Left cardiac atrium (tissue), 4 donors: ENCODE data around the gene BET1. TPM values are rescaled to one million over a fixed set of nuclear protein-coding genes. Genes with fewer than 3 reads are reported as not detected.
"Not testable (repeated sequence)": the region's sequence is repeated elsewhere in the genome, so short reads cannot be mapped to it uniquely, and the experiment has no call there.

Experiments
- ATAC-seq, 2 donors: fragments of 200-7000 bp; cut with Tn5 transposase; one replicate each; pipeline ENCODE4 v1.9.1; 2020; ENCODE audit warnings: mild to moderate bottlenecking in 2 of 2, moderate library complexity in 2 of 2
- DNase-seq: peaks from one replicate; pipeline ENCODE4 v3.0.0-alpha.2; 2020
- intact Hi-C, 2 donors: fragments of 100-400 bp; cut with DNase I; formaldehyde crosslinking; loops; one replicate each; pipeline versions ENCODE4 v1.14.1 to v1.15.1; 2022 to 2023
- long read RNA-seq: library from polyadenylated mRNA; unstranded; transcript quantifications from one replicate; pipeline ENCODE4 v2.0.0, GENCODE V29; 2021
- total RNA-seq, 2 donors: library from RNA; stranded (reverse); fragmentation: NEBNext Ultra II Directional; extraction: Animal tissue kit (Norgen Biotek cat#: 25700); gene quantifications; one replicate each; pipeline ENCODE4 v1.2.1, GENCODE V29; 2021
- donor health status: DM: no; HTN: yes; CAD: no.
- donor health status: DM: no; HTN: yes; CAD: no; lungs with severe emphysema.
- donor health status: DM: yes; HTN: yes; CAD: no.
- donor health status: Dilated cardiomyopathy.

BET1 gene, protein sequence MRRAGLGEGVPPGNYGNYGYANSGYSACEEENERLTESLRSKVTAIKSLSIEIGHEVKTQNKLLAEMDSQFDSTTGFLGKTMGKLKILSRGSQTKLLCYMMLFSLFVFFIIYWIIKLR
- total RNA-seq, result 10 to 100 TPM; 17.0 to 17.1 TPM
- long read RNA-seq, transcript BET1-201 (4 exons, 1,504 nt), result major isoform, 10 of 10 reads
- long read RNA-seq, partial matches to known transcripts, result 0 of 10 reads
- long read RNA-seq, other reads (novel, unspliced or antisense), result 0 of 10 reads

DNA sequence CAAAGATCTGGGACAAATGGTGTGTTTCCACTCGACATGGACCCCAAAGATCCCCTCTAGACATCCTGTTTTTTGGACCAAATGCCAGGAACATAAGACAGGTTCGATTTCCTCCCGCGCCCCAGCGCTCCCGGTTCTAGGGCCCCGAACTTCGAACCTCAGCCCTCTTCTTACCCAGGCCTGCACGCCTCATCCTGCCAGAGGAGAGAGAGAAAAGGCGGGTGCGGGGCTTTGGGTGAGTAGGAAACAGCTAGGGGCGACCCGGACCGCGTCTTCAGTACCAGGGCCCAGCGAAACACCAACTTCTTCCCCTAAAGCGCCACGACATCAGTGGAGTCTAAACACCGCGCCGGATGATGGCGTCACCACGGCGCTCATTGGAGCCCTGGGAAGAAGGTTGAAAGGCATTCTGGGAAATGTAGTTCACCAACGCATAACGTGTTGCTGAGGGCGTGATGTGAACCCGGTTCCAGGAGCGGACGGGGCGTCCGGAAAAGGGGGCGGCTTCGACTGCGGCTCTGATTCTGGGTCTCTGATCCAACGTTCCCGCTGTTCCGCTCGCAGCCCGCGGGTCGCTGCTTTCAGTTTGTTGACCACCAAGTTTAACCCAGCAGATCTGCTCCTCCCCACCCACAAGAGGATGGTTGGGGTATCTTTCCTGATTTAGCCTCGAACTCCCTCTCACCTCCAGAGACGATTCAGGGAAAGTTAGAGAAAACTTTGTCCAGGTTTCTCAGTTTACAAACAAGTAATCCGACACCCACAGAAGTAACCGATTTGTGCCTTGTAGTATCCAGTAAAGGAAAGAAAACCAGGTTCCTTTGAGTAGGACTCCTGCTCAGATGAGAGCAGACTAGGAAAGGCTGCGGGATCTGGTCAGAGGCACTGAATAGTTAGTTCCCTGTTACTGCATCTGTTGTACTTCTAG, at the start of gene BET1:
TSS of gene BET1 (minus strand) at position 332 of the 928 bp plus-strand sequence. CDS start at position 193, 139 bp downstream.
- ATAC-seq (peak; percentile 100), DNase-seq (peak; percentile 97)
- intact Hi-C loops, result loop anchor here in 1 of 2 donors (5.0 to 10.0 kb wide), 3 partner anchors 77 to 271 kb away; no protein-coding TSS in a partner anchor

DNA sequence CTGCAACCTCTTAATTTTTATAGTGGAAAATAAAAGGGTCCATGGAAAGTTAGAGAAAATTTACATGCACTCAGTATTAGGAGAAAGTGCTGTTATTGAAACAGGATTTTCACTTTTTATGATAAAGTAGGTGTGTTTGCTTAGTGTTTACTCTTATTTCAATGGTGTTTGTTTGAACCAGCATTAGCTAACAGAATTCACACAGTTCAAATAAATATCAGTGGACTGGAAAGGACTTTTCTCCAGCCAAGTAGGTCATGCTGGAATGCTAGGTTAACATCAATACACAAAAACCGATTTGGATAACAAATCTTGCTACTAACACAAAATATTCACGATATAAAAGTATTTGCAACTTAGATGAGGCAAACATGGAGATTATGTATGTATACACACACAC, 49.4 kb upstream of the BET1 start:
- intact Hi-C loops, result no loop called here
- ATAC-seq, result no peak
- no peak for DNase-seq

DNA sequence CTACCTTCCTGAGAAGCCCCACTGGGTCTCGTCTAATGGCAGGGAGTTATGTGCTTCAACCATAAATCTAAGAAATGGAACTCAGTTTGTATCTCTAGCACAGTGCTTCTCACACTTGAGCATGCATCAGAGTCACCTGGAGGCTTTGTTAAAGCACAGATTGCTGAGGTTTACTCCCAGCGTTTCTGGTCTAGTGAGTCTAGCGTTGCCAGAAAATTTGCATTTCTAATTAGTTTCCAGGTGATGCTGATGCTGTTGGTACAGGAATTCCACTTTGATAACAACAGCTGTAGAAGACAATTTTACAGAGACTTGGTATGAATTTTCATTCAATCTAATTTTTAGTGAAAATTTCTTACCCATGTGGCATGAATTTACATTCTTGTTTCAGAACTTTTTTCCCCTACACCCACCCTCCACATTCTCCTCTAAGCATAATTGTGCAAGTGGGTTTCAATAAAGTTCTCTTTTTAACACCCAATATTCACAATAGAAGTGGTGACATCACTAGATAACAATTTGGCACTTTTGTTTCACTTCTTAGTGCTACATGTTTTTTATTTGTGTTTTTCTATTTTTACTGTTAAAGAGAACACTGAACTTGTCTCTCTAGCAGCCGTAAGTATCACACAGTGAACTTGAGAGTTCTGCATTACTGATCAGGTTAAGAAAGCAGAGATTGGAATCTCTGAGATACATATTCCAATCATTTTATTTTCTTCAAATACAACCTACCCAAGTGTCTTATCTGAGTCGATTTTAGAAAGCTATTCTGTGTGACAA, 48.4 kb upstream of the BET1 start:
- intact Hi-C loops, result no loop called here
- DNase-seq (no peak), ATAC-seq (no peak)

DNA sequence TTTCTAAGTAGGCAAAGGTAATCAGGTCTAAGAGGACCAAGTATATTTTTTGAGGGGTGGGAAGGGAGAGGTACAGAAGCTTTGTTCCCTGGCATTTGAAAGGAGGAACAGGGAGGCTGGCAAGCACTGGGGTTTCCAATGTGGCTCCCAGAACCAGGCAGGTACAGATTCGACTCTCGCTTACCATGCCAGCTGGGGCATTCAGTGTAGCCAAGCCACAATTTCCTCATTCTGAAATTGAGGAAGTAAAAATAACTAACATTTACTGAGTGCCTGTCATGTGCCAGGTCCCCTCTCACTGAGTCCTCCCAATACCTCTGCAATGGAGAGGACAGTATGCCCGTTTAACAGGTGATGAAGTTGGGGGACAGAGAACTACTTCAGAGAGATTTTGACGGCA, 45.9 kb upstream of the BET1 start:
- ATAC-seq, result peak in 1 of 2 donors; percentile 24
- no peak for DNase-seq
- intact Hi-C loops, result no loop called here

DNA sequence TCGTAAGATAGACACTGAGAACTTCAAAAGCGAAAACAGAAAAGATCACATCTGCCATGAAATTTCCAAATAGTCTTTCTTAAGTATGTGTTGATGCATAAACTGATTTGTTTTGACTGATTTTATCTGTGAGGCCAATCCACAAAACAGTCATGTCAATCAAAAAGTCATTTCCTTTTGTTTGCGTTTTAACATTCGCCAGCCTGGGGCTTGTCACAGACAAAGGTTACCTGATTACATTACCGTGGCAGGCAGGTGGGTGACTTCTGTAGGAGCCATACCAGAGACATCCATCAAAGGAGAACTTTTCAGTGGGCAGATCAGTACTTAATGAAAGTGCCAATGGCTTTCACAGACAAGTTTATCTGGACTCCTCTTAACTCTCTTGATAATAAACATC, 45.5 kb upstream of the BET1 start:
- no peak for DNase-seq
- intact Hi-C loops, result no loop called here
- ATAC-seq, result no peak

DNA sequence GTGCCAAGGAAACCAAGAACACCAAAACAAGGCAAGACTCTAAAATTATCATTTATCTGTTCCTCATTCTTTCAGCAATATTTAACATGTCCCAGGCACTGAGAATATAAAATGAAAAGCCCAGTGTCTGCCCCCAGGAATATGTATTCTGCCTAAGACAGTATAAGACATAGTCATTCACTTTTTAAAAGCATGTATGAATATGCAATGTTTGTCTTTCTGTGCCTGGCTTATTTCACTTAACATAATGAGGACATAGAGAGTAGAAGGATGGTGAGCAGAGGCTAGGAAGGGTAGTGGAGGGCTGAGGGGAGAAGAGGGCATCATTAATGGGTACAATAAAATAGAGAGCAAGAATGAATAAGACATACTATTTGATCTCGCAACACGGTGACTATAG, 44.6 kb upstream of the BET1 start:
- no peak for DNase-seq
- ATAC-seq, result no peak
- intact Hi-C loops, result no loop called here

DNA sequence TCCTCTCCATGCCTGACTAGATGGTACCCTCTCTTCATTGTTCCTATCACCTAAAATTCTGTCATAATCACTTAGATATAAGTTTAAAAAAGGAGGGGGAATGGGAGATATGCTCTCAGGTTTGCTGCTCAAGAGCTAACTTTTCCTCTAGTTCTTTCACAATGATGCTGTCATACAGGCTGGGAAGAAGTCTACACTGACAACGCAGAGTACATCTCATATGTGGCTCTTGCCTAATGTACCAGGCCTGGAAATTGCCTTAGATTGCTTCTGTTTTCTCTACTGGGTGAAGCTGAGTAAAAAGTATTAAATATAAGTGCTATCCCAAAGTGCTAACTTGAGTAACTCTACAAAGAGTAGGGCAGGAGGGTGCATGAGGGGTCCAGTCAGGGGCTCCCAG, 43.8 kb upstream of the BET1 start:
- no peak for ATAC-seq
- DNase-seq, result no peak
- intact Hi-C loops, result no loop called here

DNA sequence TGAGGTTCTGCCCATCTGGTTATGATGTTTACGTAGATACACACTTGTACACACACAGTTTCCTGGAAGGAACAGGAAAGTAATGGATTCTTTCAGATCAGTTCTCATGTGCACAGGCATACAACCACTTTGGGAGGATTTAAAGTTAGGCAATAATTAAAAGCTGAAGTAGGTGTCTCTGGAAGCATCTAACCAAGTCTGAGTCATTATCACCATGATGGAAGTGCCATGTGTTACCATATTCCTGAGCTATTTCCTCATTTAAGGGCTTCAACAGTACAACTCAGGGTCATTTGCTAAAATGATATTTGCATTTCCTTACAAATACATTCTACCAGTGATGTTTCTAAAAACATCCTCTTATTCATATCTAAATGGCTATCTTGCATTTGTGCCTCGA, 41.4 kb upstream of the BET1 start:
- intact Hi-C loops, result no loop called here
- no peak for DNase-seq
- ATAC-seq, result no peak

DNA sequence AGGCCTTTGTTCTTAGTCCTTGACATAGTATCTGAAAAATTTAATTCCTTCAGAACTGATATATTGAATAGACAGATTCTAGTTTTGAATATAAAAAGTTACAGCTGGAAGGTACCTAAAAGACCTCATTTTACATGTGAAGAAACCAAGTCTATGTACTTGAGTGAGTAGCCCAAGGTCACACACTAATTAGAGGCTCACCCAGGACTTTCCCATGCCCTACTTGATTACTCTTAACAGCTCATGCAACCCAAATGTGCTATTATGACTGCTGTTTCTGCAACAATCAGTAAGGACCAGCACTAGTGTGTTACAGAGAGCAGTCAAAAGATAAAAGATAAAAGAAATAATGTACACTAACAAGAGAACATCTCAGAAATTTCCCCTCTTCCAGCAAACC, 40.7 kb upstream of the BET1 start:
- ATAC-seq, result no peak

DNA sequence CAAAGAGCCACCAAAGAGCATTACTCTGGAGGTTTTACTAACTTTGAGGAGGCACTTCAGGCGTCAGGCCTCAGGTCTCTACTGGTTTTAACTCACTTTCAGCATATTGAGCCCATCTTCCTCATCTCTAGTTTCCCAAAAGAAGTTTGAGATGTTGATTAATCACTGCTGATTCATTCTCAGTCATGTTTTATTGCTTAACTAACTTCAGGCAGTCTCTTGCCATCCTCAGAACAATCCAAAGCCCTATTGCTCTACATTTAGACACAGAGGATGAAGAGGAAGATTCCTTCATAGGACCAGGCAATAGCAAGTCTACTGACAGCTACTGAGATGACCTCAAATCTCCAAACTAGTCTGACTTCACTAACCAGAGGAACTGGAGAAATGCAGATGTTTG, 39.1 kb upstream of the BET1 start:
- intact Hi-C loops, result no loop called here
- no peak for DNase-seq
- ATAC-seq, result no peak

More for the DNA sequence above, 40.7 kb upstream of the BET1 start:
- intact Hi-C loops, result no loop called here
- DNase-seq, result no peak

DNA sequence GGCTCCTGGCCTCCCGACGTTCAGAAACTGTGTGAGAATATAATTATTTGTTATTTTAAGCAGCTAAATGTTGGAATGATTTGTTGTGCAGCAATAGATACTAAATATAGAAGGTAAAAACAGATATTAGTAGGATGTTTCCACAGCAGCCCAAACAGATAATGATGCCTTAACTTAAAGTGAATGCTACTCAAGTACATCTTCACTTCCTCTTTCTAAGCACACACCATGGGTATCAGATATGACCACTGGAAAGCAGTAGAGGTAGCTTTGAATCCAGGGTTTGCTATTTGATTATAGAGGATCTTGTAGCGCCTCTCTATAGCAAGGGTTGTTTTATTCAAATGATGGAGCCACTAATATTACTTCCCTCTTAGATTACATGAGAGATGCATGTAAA, 38.2 kb upstream of the BET1 start:
- ATAC-seq, result no peak
- DNase-seq, result no peak
- intact Hi-C loops, result no loop called here

DNA sequence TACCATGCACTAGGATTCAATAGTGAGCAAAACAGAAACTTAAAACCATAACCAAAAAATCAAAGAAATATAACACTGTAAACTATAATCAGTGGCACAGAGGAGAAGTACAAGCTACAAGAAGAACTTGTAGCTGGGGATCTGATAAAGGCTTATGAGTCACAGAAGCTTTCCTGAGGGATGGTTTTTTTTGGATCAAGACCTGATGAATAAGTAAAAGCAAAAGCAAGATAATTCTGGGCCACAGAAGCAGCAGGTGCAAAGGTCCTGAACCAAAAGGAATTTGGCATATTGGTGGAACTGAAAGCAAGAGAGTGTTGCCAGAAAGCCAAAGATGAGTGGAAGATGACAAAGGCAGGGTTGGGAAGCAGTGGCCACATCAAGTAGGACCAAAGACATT, 37.4 kb upstream of the BET1 start:
- ATAC-seq (peak in 1 of 2 donors; percentile 34), DNase-seq (no peak)
- intact Hi-C loops, result no loop called here

DNA sequence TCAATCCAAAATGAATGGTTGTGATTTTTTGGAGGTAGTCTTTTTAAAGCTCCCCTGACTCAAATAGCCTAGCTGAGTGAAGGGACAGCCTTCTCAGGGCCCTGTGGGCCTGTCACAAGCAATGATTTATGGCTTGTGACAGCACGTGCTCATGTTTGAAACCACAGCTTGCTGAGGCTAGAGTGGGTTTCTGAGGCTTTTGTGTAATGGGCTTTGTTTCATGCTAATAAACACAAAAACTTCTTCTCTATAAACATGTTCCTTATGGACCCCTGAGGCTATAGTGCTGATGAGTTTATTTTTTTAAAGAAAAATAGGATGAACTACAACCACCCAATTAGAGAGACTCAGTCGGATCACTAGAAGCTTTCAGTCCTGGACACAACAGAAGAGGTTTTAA, 36.1 kb upstream of the BET1 start:
- intact Hi-C loops, result no loop called here
- no peak for DNase-seq
- no peak for ATAC-seq

DNA sequence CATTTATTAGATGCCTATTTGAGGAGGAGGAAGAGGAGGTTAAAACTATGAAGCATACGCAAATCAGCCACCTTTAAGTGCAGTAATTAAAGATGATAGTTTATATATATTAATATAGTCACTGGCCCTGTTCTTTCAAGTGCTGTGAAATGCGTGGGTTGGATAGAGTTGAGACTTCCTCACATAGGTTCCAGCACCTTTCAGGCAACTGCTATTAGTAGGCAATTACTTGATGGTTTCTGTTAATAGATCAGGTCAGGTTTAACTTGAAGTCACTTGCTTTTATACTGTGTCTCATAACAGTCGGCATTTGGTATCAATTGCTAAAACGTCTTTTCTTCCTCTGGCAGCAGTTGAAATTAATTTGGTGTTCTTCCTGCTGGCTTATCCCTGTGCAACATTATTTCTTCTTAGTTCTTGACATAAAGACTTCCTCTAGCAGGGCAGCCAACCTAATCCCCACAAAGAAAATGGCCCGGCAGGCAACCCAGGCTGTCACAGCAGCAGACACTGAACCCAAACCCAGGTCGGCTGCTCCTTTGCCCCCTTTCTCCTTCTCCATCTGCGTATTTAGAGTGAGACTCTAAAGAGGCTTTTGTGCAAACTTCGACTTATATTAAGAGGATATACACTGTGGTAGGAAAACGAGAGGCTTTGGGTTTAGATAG, 35.3 kb upstream of the BET1 start:
- ATAC-seq (no peak), DNase-seq (no peak)
- intact Hi-C loops, result no loop called here

DNA sequence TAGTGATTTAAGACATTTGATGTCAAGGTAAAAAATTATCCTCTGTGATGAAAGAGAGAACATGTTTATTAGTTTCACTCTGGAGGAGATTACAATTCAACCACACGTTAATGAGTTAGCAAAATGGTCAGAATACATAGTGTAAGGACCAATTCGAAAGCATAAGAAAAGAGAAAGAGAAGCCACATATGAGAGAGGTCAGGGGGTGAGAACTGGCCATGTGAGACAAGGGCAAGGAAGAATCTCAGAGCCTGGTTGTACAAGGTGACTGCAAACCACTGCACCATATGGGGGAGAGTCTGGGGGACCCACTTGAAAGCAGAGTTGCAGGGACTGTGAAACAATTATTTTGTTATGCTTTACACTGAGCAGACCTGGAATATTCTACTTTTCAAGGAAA, 27.7 kb upstream of the BET1 start:
- ATAC-seq (no peak), DNase-seq (no peak)
- intact Hi-C loops, result no loop called here

DNA sequence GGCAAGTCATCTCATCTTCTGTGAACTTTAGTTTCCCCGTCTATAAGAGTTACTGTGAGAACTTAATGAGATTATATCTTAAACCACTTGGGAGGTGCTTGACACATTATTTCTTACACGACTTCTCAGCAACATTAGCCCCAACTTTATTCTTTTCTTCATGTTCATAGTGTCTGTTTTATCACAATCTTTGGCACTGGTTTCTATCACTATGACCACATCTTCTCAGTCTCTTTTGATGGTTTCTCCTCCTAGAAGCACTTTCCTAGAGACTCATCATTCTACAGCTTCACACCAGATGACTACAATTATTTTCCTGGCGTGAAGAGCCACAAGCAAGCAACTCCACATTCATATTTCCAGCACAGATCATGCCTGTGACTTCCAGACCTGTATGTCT, 26.5 kb upstream of the BET1 start:
- DNase-seq (no peak), ATAC-seq (no peak)
- intact Hi-C loops, result no loop called here

DNA sequence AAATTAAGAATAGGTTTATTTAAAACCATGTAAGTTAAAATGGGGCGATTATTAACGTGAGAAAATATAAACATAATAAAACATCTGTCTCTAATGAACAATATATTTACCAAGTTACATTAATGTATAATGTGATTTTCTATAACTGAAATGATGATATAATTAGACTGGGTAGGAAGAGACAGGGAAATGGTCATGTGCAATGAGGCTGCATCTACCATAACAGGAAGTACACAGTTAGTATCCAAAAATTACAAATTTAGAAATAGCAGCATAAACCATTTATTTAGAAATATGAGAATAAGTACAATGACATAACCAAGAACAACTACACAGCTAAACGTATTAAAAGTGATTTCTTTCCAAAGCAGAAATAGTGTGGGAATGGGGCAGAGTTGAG, 25.8 kb upstream of the BET1 start:
- ATAC-seq, result no peak
- no peak for DNase-seq
- intact Hi-C loops, result no loop called here

DNA sequence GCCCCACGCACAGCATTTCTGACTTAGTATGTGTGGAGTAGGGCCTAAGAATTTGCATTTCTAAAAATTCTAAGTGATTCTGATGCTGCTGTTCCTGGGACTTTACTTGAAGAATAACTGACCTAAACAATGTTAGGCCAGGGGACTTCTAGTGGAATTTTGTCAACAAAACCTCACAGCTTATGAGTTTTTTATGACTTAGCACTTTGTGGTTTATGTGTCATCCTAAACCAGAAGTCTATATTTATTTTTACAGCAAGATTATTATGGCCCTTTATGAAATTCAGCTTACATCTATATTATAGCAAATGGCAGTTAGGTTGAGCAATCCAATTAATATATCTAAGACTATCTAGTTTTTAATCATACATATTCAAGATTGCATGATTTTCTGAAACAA, 24.6 kb upstream of the BET1 start:
- ATAC-seq (no peak), DNase-seq (no peak)
- intact Hi-C loops, result no loop called here

DNA sequence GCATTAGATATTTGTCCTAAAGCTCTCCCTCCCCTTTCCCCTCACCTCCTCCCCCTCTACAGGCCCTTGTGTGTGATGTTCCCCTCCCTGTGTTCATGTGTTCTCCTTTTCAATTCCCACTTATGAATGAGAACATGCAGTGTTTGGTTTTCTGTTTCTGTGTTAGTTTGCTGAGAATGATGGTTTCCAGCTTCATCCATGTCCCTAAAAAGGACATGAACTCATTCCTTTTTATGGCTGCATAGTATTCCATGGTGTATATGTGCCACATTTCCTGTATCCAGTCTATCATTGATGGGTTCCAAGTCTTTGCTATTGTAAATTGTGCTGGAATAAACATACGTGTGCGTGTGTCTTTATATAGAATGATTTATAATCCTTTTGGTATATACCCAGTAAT, 22.5 kb upstream of the BET1 start:
- DNase-seq, intact Hi-C loops, ATAC-seq: not testable (repeated sequence)
